ENCODE data around the gene KYAT1. TPM values are rescaled to one million over a fixed set of nuclear protein-coding genes. Genes with fewer than 3 reads are reported as not detected.
A peak's percentile ranks its signal among the peaks of the same experiment; 100 is the strongest.

KYAT1 gene
- total RNA-seq, 1 donor from 2014 or later: 7.1 TPM

DNA sequence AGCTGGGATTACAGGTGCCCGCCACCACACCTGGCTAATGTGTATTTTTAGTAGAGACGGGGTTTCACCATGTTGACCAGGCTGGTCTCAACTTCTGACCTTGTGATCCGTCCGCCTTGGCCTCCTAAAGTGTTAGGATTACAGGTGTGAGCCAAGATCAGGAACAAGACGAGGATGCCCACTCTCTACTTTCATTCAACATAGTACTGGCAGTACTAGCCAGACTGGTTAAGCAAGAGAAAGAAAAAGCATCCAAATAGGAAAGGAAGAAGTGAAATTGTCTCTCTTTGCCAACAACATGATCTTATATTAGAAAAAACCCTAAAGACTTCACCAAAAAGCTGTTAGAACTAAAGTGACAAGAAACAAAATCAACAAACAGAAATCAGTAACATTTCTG, 70.9 kb downstream of the KYAT1 start:
- no peaks in the 10 kb centered on the region for H3K27me3 ChIP-seq (ENCODE audit: low read depth)
- ATAC-seq: no peak
- H3K4me3 ChIP-seq: no peak overlapping the region
- no peaks in the 10 kb centered on the region for H3K4me1 ChIP-seq
- H3K9me3 ChIP-seq: no peaks in the 10 kb centered on the region
- DNase-seq: no peak
- TF ChIP-seq, protein P1, sequence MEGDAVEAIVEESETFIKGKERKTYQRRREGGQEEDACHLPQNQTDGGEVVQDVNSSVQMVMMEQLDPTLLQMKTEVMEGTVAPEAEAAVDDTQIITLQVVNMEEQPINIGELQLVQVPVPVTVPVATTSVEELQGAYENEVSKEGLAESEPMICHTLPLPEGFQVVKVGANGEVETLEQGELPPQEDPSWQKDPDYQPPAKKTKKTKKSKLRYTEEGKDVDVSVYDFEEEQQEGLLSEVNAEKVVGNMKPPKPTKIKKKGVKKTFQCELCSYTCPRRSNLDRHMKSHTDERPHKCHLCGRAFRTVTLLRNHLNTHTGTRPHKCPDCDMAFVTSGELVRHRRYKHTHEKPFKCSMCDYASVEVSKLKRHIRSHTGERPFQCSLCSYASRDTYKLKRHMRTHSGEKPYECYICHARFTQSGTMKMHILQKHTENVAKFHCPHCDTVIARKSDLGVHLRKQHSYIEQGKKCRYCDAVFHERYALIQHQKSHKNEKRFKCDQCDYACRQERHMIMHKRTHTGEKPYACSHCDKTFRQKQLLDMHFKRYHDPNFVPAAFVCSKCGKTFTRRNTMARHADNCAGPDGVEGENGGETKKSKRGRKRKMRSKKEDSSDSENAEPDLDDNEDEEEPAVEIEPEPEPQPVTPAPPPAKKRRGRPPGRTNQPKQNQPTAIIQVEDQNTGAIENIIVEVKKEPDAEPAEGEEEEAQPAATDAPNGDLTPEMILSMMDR (IDR thresholded peaks at IDR 0.05): no peak
- no peak overlapping the region for H3K27ac ChIP-seq
- intact Hi-C loops (cut with DNase I): no loop called here
- H3K36me3 ChIP-seq: peaks cover 30% of the 10 kb centered on the region

DNA sequence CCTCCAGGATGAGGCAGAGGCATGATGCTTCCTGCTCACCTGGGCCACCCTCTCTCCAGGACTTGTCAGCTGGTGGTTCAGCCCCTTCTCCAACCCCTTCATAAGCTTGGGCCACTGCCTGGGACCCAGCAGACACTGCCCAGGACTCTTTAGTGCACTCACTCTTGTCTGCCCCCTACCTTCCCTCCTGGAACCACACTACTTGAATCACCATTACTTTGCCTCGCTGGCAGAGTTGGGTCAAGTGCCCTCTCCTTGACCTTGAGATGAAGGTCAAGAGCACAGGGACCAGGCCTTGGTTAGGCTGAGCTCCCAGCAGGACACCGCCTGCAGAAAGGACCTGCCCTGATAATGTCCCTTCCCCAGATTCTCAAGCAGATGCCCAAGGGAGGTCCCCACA, 71.9 kb downstream of the KYAT1 start:
- no peak overlapping the region for H3K27ac ChIP-seq
- no peak for ATAC-seq
- H3K27me3 ChIP-seq (ENCODE audit: low read depth): no peaks in the 10 kb centered on the region
- no peaks in the 10 kb centered on the region for H3K9me3 ChIP-seq
- H3K4me1 ChIP-seq: no peaks in the 10 kb centered on the region
- intact Hi-C loops (cut with DNase I): no loop called here
- TF ChIP-seq, protein P1 (IDR thresholded peaks at IDR 0.05): no peak
- peaks cover 41% of the 10 kb centered on the region for H3K36me3 ChIP-seq
- no peak for DNase-seq
- H3K4me3 ChIP-seq: no peak overlapping the region

DNA sequence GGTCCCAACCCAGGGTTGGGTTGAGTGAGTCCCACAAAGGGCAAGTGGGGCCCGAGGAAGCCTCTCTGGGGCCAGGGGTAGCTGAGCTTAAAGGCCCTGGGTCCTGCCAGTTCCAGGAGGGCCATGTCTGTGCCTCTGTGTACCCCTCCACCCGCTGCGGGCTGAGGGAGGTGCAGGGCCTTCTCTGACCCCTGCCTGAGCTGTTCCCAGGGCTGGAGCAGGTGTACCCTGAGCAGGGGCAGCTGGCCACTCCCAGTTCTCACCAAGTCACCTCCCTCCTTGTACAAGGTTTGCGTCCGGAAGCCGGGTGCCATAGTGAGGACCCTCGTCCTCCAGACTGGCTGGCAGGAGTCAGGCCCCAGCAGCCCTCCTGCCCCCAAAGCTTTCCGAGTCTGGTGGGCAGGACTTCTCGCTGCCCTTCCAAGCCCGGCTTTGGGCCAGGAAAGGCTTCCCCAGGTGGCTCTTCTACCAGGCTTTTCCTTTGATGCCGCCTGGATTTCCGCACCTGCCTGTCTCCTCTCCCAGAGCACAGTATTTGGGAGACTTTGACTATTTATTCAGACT, 72.6 kb downstream of the KYAT1 start:
- Histone ChIP-seq H3K4me1 (no peaks in the 10 kb centered on the region), H3K36me3 (peaks cover 48% of the 10 kb centered on the region), H3K4me3 (no peak overlapping the region), H3K27me3 (ENCODE audit: low read depth) (no peaks in the 10 kb centered on the region), H3K9me3 (no peaks in the 10 kb centered on the region), H3K27ac (no peak overlapping the region)
- TF ChIP-seq, protein P1 (IDR thresholded peaks at IDR 0.05): no peak
- ATAC-seq (peak in 1 of 2 donors; percentile 19), DNase-seq (no peak)
- intact Hi-C loops (cut with DNase I): no loop called here

DNA sequence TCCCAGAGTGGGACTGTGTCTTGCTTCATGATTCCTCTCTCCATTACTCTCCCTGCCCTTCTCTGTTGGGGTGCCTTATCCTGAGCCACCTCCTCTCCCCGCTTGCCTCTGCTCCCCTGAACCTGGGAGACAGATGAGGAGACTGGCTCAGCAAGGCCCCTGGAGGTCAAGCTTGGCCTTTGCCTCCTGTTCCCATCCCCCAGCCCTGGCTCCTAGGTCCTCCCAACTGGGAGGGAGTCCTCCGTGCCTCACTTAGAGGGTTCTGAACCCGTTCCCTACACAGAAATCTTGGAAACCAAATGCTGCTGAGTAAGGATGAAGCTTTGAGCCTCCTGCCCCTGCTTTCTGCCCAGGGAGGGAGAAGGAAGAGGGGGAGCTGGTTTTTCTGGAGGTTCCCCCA, 73.2 kb downstream of the KYAT1 start:
- DNase-seq (no peak), ATAC-seq (no peak)
- Histone ChIP-seq H3K27me3 (ENCODE audit: low read depth) (no peaks in the 10 kb centered on the region), H3K4me1 (no peaks in the 10 kb centered on the region), H3K27ac (no peak overlapping the region), H3K4me3 (no peak overlapping the region), H3K9me3 (no peaks in the 10 kb centered on the region), H3K36me3 (peaks cover 54% of the 10 kb centered on the region)
- intact Hi-C loops (cut with DNase I): no loop called here
- TF ChIP-seq, protein P1 (IDR thresholded peaks at IDR 0.05): no peak

DNA sequence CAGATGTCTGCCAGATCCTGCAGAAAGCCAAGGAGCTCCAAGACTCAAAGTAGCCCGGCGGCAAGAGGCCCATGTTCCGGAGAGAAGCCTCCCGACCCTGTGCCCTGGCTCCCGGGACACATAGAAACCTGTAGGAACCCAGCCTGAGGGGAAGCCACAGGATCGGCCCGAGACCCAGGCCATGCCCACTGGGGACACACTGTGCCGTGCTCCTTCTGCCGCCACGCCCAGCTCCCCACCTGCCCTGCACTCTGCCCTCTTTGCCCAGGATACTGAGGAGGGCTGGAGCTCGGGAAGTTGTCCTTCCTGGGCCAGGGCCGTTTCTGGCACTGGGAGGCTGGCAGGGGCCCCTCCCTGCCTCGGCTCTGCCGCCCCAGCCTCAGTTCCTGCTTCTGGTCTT, 73.9 kb downstream of the KYAT1 start:
- no peak for ATAC-seq
- H3K9me3 ChIP-seq: no peaks in the 10 kb centered on the region
- H3K4me1 ChIP-seq: no peaks in the 10 kb centered on the region
- intact Hi-C loops (cut with DNase I): no loop called here
- H3K4me3 ChIP-seq: no peak overlapping the region
- H3K27ac ChIP-seq: no peak overlapping the region
- no peaks in the 10 kb centered on the region for H3K27me3 ChIP-seq (ENCODE audit: low read depth)
- peaks cover 61% of the 10 kb centered on the region for H3K36me3 ChIP-seq
- TF ChIP-seq, protein P1 (IDR thresholded peaks at IDR 0.05): no peak
- no peak for DNase-seq

Data from lower lobe of right lung (tissue), 2 donors.